NCI-H2196 (cell line): ENCODE results near the gene BCL7A.
"Not testable (repeated sequence)": the region's sequence is repeated elsewhere in the genome, so short reads cannot be mapped to it uniquely, and the experiment has no call there.

ENCODE experiments used
- DNase-seq: peaks from one replicate; lab custom pipeline; 2025; ENCODE audit not compliant: unreplicated experiment; lab: John Stamatoyannopoulos, UW

BCL7A gene

DNA sequence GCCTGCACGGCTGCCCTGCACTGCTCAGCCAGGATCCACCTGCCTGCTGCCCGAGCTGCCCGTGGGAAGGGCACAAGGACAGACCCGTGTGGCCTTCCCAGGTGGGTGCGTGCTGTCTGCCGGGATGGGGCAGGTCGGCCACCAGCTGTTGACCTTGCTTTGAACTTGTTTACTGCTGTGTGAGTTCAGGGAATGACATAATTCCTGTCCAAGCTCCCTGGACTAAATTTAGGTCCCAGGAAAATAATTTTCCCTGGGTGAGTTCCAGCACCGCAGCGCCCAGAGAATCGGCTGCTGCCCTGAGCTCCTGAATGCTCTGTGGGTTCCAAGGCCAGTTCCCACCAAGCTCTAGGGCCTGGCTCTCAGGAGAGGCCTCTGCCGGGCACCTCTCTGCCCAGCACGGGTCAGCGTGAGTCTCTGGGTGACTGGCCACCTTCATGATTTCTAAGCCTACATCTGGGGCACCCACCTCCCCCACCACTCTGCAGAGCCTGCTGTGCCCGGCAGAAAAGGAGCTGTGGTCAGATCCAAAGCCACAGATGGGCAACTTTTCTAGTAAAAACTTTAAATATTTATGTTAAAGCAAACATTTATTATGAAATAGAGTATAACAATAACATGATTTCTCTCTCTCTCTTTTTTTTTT lies 29.7 kb downstream of the BCL7A start:
- DNase-seq = no peak

DNA sequence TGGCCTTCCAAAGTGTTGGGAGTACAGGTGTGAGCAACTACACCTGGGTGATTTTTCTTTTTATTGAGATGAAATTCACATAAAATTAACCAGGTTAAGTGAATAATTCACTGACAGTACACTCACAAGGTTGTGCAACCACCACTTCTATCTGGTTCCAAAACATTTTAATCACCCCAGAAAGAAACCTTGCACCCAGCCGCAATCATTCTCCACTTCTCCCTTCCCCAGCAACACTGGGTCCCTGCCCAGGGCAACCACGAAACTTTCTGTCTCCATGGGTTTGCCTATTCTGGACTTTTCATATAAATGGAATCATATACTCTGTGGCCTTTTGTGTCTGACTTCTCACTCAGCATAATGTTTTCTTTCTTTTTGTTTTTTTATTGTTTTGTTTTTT lies 30.6 kb downstream of the BCL7A start:
- DNase-seq = no peak

DNA sequence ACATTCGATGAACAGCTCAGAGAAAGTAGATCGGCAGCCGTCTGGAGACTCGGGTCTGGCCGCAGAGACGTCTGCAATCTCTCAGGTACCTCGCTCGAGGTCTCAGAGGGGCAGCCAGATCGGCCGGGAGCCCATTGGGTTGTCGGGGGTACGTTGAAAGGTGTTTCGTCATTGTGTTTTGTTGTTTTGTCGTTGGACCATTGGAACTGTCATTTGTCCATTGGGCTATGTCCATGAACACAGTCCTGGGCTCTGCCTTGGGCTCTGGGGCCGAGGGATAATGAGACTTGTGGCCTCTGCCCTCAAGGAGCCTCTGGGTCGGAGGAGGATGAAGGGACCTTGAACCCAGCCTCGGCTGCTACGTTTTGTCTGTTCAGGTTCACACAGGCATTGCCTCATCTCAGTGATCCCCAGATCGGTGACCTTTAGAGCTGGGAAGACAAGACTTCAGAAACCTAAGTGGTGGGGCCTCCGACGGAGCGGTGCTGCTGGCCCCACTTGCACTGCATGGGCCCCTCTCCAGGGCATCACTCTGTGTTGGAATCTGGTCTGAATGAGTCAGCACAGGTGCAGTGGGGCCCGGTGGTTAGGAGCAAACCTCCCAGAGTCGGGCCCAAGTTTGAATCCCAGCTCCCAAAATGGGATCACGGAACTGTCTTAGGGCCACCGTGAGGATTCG lies 33.3 kb downstream of the BCL7A start:
- no peak for DNase-seq

DNA sequence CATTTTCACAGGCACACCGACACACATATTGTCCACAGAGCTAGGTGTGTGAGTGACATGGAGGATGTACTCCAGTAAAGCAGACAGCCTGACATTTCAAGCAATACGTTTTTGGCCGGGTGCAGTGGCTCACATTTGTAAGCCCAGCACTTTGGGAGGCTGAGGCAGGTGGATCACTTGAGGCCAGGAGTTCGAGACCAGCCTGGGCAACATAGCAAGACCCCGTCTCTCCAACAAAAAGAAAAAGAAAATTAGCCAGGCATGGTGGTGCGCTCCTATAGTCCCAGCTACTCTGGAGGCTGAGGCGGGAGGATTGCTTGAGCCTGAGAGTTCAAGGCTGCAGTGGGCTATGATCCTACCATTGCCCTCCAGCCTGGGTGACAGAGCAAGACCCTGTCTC lies 34.7 kb downstream of the BCL7A start:
- not testable (repeated sequence) for DNase-seq

DNA sequence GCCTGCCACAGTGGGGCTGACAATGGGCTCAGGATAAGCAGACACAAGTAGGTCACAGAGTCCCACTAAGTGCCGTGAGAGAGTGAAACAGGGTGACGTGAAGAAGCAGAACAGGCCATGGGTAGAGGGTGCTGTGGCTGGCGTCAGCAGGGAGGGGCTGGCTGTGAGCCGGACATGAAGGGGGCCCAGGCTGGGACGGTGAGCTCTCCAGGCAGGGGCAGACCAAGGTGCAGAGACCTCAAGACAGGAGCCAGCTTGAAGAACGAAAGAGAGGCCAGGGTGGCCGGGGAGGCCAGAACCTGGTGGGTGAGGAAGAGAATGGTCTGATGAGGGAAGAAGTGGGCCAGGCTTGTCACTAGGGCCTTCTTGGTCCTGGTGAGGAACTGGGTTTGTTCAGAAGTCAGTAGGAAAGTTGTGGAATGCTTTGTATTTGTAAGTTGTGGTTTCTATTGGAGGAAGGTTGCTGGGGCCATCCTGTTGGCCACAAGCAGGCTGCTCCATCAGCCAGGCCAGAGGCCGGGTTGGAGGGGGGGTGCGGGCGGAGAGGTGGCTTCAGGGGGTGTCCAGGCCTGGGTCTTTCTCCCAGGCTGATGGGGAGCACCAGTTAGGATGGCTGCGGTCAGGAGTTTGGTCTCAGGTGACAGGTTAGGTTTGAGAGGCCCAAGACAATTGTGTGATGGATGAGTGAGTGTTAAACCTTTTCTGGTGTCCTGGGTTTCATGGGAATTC lies 35.5 kb downstream of the BCL7A start:
- DNase-seq = no peak

DNA sequence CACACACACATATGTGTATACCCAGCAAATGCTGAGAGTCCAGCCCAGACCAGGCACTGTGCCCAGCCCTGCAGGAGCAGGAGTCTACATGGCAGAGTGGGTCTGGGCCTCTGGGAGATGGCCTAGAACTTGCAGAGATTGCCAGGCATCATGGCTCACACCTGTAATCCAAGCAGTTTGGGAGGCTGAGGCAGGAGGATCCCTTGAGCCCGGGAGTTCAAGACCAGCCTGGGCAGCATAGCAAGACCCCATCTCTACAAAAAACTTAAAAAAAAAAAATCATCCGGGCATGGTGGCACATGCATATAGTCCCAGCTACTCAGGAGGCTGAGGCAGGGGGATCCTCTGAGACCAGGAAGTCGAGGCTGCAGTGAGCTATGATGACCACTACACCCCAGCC lies 36.1 kb downstream of the BCL7A start:
- no peak for DNase-seq

DNA sequence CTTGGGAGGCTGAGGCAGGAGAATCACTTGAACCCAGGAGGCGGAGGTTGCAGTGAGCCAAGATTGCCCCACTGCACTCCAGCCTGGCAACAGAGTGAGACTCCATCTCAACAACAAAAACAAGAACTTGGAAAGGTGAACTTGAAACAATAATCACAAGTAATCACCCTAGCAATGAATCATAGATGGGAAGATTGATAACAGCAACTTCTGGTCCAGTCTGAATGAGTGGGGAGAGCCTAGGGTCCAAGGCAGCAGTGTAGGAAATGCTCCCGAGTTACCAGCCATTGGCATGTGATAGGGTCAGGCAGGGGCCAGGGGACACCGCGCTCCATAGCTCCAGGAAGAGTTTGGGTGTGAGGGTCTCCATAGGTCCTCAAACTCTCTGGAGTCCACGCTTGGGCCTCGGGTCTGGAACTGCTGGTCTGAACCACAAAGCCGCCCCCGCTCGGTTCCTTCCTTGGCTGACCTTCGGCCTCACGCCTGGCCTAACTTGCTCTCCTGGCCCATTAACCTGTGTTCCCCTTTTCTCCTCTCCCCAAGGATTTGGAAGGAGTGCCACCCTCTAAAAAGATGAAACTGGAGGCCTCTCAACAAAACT lies 37.0 kb downstream of the BCL7A start:
- DNase-seq = no peak

DNA sequence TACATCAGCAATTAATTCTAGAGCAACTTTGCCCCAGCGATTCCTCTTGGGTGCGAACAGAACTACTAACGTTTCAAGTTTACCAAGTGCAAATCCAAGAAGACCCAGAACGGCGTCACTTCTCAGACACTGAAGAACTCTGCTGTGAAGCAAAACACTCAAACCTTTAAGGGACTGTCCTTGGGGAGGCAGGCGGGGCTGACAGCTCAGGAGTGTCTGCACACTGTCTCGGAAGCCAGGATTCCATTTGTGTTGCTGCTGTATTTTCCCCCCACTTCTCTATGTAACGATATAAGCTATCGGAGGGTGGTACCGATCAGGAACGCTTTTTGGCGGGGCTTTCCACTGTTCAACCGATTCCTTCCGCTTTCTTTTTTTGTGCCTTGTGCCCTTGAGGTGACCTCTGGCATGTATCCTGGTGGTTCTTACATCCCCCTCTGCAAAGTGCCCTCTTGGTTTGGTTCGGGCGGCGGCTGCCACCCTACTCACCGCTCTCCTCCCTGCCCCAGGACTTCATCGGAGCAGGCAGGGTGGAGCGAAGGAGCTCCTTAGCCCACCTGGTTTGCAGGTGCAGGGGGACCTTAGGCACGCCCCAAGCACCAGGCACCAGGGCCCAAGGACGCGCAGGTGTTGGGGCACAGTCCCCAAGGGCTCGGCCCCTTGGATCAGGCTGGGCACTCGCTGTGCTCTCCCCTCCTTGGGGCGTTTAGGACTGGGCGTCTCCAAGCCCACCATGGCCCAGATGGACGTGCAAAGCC lies 37.7 kb downstream of the BCL7A start:
- DNase-seq = no peak

DNA sequence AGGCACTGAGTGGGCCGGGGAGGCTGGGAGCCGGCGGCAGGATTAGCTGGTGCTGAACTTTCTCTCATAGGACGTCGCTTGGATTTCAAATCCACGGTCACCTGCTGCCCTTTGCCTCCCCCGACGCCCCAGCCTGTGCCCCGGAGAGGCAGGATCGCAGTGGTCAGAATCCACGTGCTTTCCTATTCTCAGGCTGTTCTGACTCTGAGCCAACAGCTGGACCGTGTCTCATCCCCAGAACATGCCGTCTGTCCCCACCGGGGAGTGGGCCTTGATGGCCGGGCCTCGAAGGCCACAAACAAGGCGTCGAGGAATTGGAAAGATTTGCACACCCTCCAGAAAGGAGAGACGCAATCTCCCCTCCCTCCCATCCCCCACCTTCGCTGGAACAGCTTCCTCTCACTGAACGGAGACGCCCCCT lies 38.4 kb downstream of the BCL7A start:
- DNase-seq = no peak

DNA sequence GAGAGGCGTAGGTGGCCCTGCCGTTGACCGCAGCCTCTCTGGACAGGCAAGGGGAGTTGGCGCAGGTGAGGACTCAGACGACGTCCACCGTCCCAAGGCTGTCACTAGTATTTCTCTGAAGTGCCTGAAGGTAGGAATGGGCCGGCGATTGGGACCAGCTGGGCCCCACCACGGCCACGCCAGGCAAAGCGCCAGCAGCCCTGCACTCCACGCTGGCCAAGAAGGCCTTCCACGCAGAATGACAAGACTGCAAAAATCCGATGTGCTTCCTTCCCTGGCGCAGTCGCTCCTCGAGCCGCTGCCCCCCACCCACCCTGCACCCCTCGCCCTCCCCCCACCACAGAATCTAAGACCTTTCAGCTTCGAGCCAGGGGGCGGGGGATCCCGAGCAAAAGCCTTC lies 39.6 kb downstream of the BCL7A start:
- DNase-seq = no peak

DNA sequence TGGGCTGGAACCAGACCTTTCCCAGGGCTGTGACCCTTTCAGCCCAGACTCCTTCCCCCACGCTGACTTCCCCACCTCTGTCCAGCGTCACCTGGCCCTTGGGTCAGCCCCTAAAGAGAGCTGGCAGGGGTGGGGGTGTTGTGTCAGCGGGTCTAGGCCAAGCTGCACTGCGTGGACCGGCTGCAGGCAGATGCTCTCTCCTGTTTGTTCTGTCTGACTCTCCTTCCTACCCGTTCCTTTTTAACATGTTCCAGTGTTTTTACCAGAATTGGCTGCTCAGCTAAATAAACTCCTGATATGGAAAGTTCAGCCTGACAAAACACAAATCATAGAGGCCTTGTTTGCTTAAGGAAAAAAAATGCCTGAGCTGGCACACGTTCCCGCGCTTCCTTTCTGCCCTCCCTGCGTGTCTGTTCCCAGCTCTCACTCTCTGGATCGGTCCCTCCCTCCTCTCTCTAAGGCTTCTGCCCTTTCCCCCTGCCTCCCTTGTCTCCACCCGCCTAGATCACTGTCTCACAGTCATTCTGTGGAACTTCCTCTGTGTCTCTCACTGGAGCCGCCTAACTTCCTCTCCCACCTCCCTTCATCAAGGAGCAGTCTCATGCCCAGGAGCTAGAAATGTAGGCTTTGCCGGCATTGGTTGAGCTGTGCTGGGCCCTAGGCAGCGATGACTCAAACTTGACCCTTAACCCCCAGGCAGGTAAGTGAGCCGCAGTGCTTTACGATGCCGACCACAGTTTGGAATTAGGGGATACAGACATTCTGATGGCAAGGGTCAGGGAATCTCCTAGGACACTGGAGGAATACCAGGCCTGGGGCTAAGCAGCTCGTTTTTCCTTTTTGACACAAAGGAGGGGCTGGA lies 41.4 kb downstream of the BCL7A start:
- DNase-seq = peak; percentile 85

DNA sequence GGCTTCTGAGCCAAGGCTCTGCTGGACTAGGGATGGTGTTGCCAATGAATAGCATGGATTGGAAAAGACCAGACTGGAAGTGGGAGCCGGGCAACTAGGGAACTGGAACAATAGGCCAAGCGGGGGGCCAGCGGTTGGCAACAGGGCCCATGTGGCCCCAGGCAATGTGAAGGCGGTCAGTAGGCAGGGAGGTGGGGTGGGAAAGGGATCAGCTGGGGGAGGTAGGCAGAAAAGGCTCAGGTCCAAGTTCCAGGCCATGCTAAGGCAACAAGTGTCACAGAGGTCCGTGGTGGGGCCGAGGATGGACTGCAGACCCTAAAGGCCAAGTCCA lies 42.0 kb downstream of the BCL7A start:
- DNase-seq = no peak

DNA sequence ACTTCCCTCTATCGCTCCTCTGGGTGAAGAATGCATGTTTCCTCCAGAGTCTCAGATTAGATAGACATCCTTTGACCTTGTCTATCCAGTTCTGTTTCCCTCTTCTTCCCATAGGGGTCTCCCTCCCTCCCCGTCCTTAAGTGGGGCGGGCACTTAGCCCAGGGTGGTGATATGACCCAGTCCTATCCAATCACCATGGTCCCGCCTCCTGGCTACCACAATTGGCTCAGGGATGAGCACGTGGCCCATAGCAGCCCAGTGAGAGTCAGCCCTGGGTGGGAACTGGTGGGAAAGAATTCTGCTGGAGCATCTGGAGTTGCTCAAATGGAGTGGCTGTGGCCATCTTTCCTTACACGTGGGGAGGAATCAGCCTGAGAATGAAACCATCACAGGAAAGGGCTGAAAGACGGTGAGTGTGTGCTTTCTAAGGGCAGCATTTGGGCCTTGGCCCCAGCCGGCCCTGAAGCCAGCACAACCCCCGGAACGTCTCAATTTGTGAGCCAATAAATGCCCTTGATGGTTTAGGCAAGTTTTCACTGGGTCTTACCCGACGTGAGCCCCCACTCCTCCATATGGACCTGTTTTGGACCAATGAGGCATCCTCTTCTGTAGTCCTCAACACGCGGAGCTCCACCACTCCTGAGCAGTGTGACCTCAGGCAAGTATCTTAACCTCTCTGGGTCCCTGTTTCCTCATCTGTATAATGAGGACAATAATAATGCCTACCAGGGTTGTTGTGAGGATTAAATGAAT lies 42.5 kb downstream of the BCL7A start:
- DNase-seq = peak; percentile 96

DNA sequence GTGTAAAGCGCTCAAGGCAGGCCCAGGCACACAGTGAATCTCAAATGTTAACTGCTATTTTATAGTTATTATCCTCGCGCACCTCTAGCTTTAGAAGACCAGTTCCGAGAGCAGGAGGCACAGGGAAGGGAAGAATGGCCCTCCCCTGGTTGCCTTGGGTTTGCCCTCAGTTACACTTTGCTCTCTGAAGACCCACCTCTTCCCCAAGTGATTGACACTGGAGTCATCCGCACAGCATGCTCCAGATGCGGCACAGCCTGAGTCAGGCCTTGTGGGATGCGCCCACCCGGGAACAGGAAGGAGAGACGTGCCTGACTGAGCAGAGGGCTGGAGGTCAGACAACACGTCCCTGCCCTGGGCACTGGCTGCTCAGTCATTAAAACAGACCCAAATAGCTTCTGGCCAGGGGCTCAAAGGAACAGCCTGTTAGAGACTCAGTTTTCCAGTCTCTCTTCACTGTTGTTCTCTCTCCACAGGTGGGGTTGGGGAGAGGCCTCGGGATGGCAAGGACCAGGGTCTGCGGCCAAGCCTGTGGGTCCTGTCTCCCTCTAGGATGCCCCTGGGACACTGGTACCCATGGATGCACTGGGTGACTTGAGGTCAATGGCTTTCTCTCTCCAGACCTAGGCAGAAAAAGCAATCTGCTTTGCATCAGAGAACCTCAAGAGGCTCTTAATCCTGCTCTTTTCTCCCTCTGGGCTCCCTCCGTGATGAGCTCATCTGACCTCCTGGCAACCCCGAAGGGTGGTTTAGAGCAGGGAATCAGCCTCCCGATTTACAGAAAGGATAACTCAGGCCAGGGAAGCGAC lies 43.3 kb downstream of the BCL7A start:
- peak; percentile 51 for DNase-seq

DNA sequence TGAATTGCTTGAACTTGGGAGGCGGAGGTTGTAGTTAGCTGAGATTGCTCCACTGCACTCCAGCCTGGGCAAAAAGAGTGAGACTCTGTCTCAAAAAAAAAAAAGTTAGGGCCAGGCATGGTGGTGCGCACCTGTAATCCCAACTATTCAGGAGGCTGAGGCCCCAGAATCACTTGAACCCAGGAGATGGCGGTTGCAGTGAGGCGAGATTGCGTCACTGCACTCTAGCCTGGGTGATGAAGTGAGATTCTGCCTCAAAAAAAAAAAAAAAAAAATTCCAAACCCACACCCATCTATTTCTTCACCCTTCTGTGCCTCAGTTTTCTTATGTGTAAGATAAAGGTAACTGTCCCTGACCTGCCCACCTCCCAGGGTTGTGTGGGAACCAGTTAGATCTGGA lies 45.9 kb downstream of the BCL7A start:
- no peak for DNase-seq

DNA sequence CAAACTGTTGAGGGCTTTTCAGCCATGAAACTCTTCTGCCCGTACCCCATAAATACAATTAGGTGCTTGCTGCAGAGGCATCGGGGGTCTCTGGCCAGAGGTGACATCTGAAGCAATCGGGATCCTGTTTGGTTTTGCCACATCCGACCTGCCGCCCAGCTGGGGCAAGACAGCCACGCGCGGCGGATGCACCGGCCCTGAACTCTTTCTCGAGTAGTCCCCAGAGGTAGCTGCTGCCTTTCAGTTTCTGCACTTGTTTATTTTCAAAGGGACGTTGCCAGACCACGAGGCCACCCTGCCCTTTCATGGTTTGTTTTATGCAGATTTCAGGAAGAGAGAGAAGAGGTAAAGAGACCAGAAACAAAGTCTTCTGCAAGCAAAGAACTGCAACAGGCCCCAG lies 46.3 kb downstream of the BCL7A start:
- DNase-seq = no peak

DNA sequence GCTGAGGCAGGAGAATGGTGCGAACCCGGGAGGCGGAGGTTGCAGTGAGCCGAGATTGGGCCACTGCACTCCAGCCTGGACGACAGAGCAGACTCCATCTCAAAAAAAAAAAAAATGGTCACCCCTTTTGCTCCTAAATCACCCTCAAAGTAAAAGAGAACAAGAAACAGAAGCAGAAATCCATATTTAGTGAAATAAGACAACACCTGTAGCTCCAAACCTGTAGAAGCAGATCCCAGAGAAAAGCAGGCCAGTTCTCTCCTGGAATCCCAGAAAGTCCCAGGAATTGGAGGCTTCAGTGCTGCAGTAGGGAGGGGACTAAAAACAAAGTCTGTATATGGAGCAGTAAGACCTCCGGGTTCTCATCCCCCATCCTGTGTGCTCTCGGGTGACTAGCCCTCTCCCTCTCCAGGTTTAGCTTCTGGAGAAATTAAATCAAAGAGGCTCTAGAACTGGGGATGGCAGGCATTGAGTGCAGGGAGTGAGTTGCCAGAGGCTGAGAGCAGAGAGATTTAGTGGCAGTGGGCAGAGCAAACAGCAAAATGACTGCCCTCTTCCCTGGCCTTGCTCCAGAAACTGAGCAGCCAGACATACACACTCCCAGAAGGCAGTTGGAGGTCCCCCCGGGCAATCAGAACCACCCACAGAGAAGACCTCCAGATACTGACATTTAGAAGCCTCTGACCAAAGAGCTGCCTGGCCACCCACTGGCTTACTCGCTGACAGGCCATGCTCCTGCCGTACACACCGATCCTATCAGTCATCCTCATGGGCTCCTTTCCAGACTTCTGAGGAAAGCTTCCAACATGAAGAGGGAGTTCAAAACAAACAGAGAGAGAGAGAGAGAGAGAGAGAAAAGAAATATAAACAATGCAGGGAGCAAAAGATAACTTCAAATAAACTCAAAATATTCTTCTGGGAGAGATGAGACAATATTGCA lies 50.6 kb downstream of the BCL7A start:
- DNase-seq = peak; percentile 63

DNA sequence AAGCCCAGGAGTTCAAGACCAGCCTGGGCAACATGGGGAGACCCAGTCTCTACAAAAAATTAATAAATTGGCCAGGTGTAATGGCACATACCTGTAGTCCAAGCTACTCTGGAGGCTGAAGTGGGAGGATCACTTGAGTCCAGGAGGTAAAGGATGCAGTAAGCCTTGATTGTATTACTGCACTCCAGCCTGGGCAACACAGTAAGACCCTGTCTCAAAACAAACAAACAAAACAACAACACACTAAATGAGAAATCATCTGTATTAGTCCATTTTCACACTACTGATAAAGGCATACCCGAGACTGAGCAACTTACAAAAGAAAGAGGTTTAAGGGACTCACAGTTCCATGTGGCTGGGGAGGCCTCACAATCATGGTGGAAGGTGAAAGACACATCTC lies 52.1 kb downstream of the BCL7A start:
- no peak for DNase-seq
